T-helper 1 cell (primary cell): ENCODE data around the gene FTCD.
A peak's percentile ranks its signal among the peaks of the same experiment; 100 is the strongest.

Experiments used
- DNase-seq, 5 donors: peaks; one replicate each; pipeline ENCODE4 v3.0.0-alpha.2; 2012 to 2020

Gene FTCD

GRCh38 chr21:46170436-46171193, 15.2 kb upstream of the FTCD start:
- peak in 2 of 5 donors; percentile 27 to 38 for DNase-seq

- no peak for DNase-seq
Measured at GRCh38 chr21:46168659-46169386, 13.4 kb upstream of the FTCD start.

GRCh38 chr21:46168238-46168637, 12.9 kb upstream of the FTCD start:
- DNase-seq: no peak

- DNase-seq: no peak
Measured at GRCh38 chr21:46165098-46165497, 9.7 kb upstream of the FTCD start.

GRCh38 chr21:46163380-46163779, 8.0 kb upstream of the FTCD start:
- no peak for DNase-seq

GRCh38 chr21:46161633-46162592, 6.5 kb upstream of the FTCD start:
- no peak for DNase-seq

GRCh38 chr21:46160907-46161632, 5.7 kb upstream of the FTCD start:
- no peak for DNase-seq

GRCh38 chr21:46160657-46160906, 5.2 kb upstream of the FTCD start:
- no peak for DNase-seq

- DNase-seq: no peak
Measured at GRCh38 chr21:46159841-46160656, 4.7 kb upstream of the FTCD start.

- DNase-seq: no peak
Measured at GRCh38 chr21:46159390-46159789, 4.0 kb upstream of the FTCD start.

- no peak for DNase-seq
Measured at GRCh38 chr21:46158666-46159300, 3.4 kb upstream of the FTCD start.

GRCh38 chr21:46157987-46158451, 2.6 kb upstream of the FTCD start:
- no peak for DNase-seq

- no peak for DNase-seq
Measured at GRCh38 chr21:46157396-46157986, 2.1 kb upstream of the FTCD start.

- DNase-seq: no peak
Measured at GRCh38 chr21:46156678-46157077, 1.3 kb upstream of the FTCD start.

GRCh38 chr21:46156378-46156645, 933 bp upstream of the FTCD start:
- DNase-seq: no peak

- DNase-seq: no peak
Measured at GRCh38 chr21:46154955-46155513, 345 bp downstream of the FTCD start.

GRCh38 chr21:46154155-46154954, 1.0 kb downstream of the FTCD start:
- DNase-seq: no peak

- DNase-seq: peak in 3 of 5 donors; percentile 16 to 32 (median 30)
Measured at GRCh38 chr21:46153247-46154154, 1.9 kb downstream of the FTCD start.

- no peak for DNase-seq
Measured at GRCh38 chr21:46152927-46153246, 2.5 kb downstream of the FTCD start.
